LNCAP (cell line): ENCODE results near the gene PIAS2.

Experiments used
- CTCF ChIP-seq: fragments of 450-650 bp; IDR thresholded peaks from 2 replicates; pipeline ENCODE4 v1.5.1; 2017; ENCODE audit warnings: mild to moderate bottlenecking

Gene PIAS2

GRCh38 chr18:46859855-46860254 lies 57.5 kb downstream of the PIAS2 start:
- TF ChIP-seq CTCF: no peak

- TF ChIP-seq CTCF: no peak
These were observed 59.0 kb downstream of the PIAS2 start for GRCh38 chr18:46858290-46858689.

GRCh38 chr18:46856973-46857372 lies 60.3 kb downstream of the PIAS2 start:
- TF ChIP-seq CTCF: no peak

GRCh38 chr18:46849007-46849406 lies 68.3 kb downstream of the PIAS2 start:
- no peak for TF ChIP-seq CTCF

- TF ChIP-seq CTCF: no peak
These were observed 73.9 kb downstream of the PIAS2 start for GRCh38 chr18:46843372-46843771.

GRCh38 chr18:46842583-46842982 lies 74.7 kb downstream of the PIAS2 start:
- TF ChIP-seq CTCF: no peak

- no peak for TF ChIP-seq CTCF
These were observed 83.4 kb downstream of the PIAS2 start for GRCh38 chr18:46833899-46834298.

- TF ChIP-seq CTCF: no peak
These were observed 84.5 kb downstream of the PIAS2 start for GRCh38 chr18:46832849-46833248.
